ENCODE results near the gene ANP32B. TPM values are rescaled to one million over a fixed set of nuclear protein-coding genes. Genes with fewer than 3 reads are reported as not detected.

ANP32B gene
- total and polyA plus RNA-seq, 2 donors from 2014 or later: 101 TPM

GRCh38 chr9:97940233-97940632, 42.9 kb upstream of the ANP32B start:
- Histone ChIP-seq H3K27ac (ENCODE audit: low read depth in 2 of 2, low read length in 2 of 2) (no peak overlapping the region), H3K36me3 (ENCODE audit: control insufficient read depth in 2 of 3, insufficient read depth in 3 of 3, low read length in 3 of 3) (no peaks in the 10 kb centered on the region), H3K27me3 (ENCODE audit: control insufficient read depth, insufficient read depth, low read length) (peaks cover 5% of the 10 kb centered on the region), H3K4me1 (ENCODE audit: control insufficient read depth in 2 of 3, insufficient read depth in 2 of 3, low read depth in 1 of 3, low read length in 3 of 3) (no peaks in the 10 kb centered on the region), H3K9me3 (ENCODE audit: control insufficient read depth in 2 of 3, insufficient read depth in 1 of 3, low read length in 3 of 3) (no peaks in the 10 kb centered on the region), H3K9ac (ENCODE audit: low read length in 3 of 3) (no peak overlapping the region), H3K4me3 (ENCODE audit: low read length in 3 of 3) (no peak overlapping the region)
- no peak for DNase-seq
- intact Hi-C loops (cut with DNase I): no loop called here
- TF ChIP-seq CTCF (IDR thresholded peaks at IDR 0.05; ENCODE audit: borderline replicate concordance, extremely low read depth, insufficient read depth): no peak
- no peak for FAIRE-seq

GRCh38 chr9:97940741-97941140, 42.4 kb upstream of the ANP32B start:
- DNase-seq (no peak), FAIRE-seq (no peak)
- Histone ChIP-seq H3K9me3 (ENCODE audit: control insufficient read depth in 2 of 3, insufficient read depth in 1 of 3, low read length in 3 of 3) (no peaks in the 10 kb centered on the region), H3K27me3 (ENCODE audit: control insufficient read depth, insufficient read depth, low read length) (peaks cover 3% of the 10 kb centered on the region), H3K4me3 (ENCODE audit: low read length in 3 of 3) (no peak overlapping the region), H3K27ac (ENCODE audit: low read depth in 2 of 2, low read length in 2 of 2) (no peak overlapping the region), H3K9ac (ENCODE audit: low read length in 3 of 3) (no peak overlapping the region), H3K36me3 (ENCODE audit: control insufficient read depth in 2 of 3, insufficient read depth in 3 of 3, low read length in 3 of 3) (no peaks in the 10 kb centered on the region), H3K4me1 (ENCODE audit: control insufficient read depth in 2 of 3, insufficient read depth in 2 of 3, low read depth in 1 of 3, low read length in 3 of 3) (no peaks in the 10 kb centered on the region)
- intact Hi-C loops (cut with DNase I): no loop called here
- no peak for TF ChIP-seq CTCF (IDR thresholded peaks at IDR 0.05; ENCODE audit: borderline replicate concordance, extremely low read depth, insufficient read depth)

GRCh38 chr9:97941323-97941722, 41.8 kb upstream of the ANP32B start:
- intact Hi-C loops (cut with DNase I): no loop called here
- no peaks in the 10 kb centered on the region for H3K36me3 ChIP-seq (ENCODE audit: control insufficient read depth in 2 of 3, insufficient read depth in 3 of 3, low read length in 3 of 3)
- no peaks in the 10 kb centered on the region for H3K4me1 ChIP-seq (ENCODE audit: control insufficient read depth in 2 of 3, insufficient read depth in 2 of 3, low read depth in 1 of 3, low read length in 3 of 3)

More at GRCh38 chr9:97941323-97941722, 41.8 kb upstream of the ANP32B start:
- Histone ChIP-seq H3K27ac (ENCODE audit: low read depth in 2 of 2, low read length in 2 of 2) (no peak overlapping the region), H3K4me3 (ENCODE audit: low read length in 3 of 3) (no peak overlapping the region), H3K27me3 (ENCODE audit: control insufficient read depth, insufficient read depth, low read length) (peaks cover 3% of the 10 kb centered on the region), H3K9ac (ENCODE audit: low read length in 3 of 3) (no peak overlapping the region), H3K9me3 (ENCODE audit: control insufficient read depth in 2 of 3, insufficient read depth in 1 of 3, low read length in 3 of 3) (no peaks in the 10 kb centered on the region)
- FAIRE-seq (no peak), DNase-seq (no peak)
- no peak for TF ChIP-seq CTCF (IDR thresholded peaks at IDR 0.05; ENCODE audit: borderline replicate concordance, extremely low read depth, insufficient read depth)
